Neural progenitor cell (in vitro differentiated cells): Measurements from ENCODE around the gene FARS2.

Source experiments
- CTCF ChIP-seq: fragments of 200-600 bp; sonication (generic); IDR thresholded peaks from 2 replicates; pipeline ENCODE4 v1.5.1; 2017; ENCODE audit warnings: antibody characterized with exemption, mild to moderate bottlenecking
- EZH2 ChIP-seq: fragments of 200-600 bp; sonication (generic); IDR thresholded peaks from 2 replicates; pipeline ENCODE4 v1.6.1; 2017; ENCODE audit warnings: antibody characterized with exemption, mild to moderate bottlenecking, moderate library complexity

- TF ChIP-seq CTCF (no peak), EZH2 (no peak)
Observed at GRCh38 chr6:5584078-5584482, 322.8 kb downstream of the FARS2 start.
